GM19467 (cell line): ENCODE measurements around the gene EHBP1.
"Not testable (repeated sequence)": the region's sequence is repeated elsewhere in the genome, so short reads cannot be mapped to it uniquely, and the experiment has no call there.

ENCODE experiments used
- ATAC-seq: cut with Tn5 transposase; IDR thresholded peaks from one replicate; pipeline ENCODE4 v1.9.1; 2021; ENCODE audit warnings: mild to moderate bottlenecking, moderate library complexity; ENCODE audit not compliant: unreplicated experiment

EHBP1 gene

DNA sequence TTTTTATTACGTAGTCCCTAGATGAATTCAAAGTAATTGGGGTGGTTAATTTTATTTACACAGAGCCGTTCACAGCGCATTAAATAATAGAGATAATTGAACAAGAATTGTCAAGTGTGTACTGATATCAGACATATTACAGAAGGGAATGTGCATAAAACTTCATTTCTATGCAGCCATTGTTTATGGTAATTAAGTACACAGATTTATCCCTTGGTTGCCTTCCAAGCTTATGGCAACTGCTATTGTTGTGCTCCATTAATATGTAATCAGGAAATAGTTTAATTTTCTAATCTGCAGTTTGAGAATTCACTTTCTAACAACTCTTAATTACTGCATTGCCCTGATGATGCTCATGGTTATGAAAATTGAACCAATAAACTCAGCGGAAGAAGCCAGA, 297.8 kb downstream of the EHBP1 start:
- no peak for ATAC-seq

DNA sequence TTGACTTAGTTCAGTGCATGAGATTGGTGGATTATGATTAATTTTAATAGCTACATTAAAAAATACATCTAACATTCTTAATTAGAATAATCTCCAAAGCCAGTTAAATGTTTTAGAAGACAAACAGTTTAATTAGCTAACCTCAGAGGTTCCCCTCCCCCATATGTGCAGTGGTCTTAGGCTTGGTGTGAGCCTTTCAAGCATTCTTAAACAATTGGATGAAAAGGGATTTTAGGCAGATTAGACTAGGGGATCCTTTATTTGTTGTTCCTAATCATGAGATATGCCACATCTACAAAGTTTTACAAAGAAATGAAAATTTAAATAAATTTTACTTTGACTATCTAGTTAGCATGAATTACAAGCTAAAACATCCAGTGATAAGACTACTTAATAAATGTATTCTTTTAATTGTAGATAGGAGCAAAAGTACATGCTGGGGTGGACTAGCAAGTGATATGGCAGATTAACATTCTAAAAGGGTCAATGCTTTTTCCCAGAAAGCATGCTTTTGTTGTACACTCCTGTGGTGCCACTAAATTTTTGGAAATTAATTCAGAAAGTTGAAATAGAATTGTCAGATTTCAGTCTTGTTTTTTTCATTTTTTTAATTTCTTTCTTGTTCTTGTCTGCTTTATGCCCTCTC, 302.4 kb downstream of the EHBP1 start:
- no peak for ATAC-seq

DNA sequence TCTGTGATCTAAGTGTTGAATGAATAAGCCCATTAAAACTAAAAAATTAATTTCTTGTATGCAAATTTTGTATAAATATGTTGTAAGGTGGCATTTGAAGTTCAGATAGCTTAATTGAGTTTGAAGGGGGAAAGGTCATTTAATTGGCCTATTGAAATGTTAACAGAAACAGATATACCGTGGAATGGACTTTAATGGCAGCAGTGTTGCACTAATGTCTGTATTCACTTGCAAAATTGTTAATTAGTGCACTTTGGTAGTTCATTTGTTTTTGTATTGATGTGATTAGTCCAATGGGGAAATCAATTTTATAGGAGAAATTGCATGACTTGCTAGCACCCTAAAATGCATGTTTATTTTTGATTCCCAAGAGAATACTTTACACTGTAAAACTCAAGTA, 303.3 kb downstream of the EHBP1 start:
- ATAC-seq: no peak

DNA sequence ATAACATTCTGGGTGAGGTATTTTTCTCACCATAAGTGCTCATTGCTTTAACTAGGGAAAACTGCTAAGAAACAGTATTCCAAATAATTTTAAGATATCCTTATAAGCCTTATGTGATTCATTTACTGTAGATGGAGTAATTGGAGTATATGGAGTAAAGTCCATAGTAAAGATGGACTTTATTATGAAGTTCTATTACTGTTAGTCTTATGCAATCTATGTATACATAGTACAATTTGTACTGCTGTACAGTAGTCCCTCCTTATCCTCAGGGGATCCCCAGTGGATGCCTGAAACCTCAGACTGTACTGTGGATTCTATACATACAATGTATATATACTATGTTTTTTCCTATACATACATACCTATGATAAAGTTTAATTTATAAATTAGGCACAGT, 304.0 kb downstream of the EHBP1 start:
- no peak for ATAC-seq

DNA sequence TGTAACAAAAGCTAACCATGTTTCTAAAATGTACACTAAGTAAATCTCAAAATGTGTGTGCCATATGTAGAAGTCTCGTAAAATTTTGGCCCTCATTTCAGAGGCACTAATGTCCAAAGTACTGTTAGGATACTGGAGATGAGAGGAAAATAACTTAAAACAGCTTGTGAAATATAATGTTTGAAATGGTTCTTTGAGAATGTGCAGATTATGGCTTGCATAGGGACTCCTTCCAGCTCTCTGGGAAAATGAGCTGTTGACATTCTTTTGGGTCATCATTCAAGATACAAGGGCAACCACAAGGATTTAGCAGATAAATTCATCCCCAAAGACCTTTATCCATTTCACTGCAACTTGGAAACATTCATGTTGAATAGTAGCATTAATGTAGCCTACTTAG, 307.0 kb downstream of the EHBP1 start:
- no peak for ATAC-seq

DNA sequence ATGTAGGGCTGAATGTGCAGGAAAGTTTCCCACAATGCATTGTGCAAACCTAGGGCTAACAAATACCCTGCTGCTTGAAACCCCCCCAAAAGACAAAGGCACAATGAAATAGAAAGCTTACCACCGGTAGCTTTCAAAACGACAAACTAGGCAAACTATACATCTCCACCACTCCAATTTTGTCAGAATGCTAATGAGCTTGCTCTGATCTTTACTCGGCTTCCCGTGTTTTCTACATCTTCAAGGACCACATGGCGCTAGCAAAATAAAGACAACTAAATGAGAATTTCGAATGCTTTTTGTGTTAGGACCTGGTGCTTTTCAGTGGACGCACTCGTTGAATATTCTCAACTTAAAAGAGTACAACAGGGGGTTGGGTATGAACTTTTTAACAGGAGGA, 307.9 kb downstream of the EHBP1 start:
- ATAC-seq: no peak

DNA sequence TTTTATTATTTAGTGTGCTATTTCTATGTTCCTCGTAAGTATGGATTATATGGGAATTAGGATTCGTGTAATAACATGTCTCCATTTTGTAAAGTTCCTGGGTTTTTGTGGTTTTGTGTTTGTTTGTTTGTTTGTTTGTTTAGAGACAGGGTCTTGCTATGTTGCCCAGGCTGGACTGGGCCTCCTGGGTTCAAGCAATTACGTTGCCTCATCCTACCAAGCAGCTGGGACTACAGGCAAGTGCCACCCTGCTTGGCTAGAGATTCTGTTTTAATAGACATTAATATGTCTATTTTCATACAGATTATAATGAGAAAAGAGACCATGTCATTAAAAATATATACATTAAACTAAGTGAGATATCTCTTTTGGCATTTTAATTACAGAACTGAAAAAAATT, 309.9 kb downstream of the EHBP1 start:
- ATAC-seq: no peak

DNA sequence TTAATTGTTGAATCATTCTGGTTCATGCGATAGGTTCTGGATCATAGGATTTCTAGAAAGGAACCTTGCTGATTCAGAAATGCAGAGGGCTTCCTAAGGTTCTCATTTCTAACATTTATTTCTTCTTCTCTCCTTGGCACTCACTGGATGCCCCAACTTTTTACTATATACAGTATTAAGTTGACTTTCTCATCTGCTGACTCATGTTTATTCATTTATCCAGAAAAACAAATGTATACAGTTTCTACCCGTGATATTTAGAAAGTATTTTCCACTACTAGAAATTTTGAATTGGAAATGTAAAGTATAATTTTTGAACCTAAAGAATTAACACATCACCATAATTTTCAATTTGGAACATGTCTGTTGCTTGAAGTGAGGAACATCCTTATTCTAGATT, 312.9 kb downstream of the EHBP1 start:
- no peak for ATAC-seq

DNA sequence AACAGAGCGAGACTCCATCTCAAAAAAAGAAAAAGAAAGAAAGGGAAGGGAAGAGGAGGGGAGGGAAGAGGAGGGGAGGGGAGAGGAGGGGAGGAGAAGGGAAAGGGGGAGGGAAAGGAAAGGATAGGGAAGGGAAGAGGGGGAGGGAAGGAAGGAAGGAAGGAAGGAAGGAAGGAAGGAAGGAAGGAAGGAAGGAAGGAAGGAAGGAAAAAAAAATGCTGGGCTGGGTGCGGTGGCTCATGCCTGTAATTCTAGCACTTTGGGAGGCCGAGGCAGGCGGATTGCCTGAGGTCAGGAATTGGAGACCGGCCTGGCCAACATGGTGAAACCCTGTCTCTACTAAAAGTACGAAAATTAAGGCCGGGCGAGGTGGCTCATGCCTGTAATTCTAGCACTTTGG, 314.2 kb downstream of the EHBP1 start:
- not testable (repeated sequence) for ATAC-seq

DNA sequence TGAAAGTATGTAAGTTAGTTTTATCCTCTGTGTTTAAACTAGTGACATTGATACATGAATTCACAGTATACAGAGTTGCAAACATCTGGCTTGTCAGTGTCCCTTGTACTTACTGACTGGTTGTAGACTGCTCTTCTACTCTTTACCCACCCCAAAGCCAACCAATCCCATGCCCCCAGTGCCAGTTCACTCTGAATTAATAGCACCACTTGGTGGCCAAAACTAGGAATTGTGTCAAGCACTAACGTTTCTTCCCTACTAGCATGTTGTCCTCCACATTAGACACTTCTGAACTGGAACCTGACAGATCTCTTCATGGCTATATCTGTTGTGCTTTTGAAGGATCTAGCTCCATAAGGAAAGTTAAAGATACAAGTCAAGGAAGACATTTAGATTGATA, 317.9 kb downstream of the EHBP1 start:
- ATAC-seq: no peak

DNA sequence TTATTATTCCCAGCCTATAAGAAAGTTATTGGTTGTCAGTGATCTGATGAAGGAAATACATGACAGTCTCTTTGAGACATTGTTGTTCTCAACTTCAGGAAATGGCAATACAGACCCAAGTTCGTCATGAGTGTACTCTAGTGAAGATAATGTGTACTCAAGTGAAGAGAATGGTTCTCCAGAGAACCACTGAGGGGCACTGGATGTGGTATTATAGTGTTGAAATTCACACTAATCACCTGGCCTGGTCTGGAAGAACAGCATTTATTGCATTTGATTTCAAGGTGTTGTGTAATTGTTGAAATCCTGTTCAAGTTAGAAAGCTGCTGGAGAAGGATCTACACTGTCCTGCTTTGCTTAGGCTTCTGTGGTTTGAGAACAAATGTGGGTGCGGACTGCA, 321.7 kb downstream of the EHBP1 start:
- no peak for ATAC-seq

DNA sequence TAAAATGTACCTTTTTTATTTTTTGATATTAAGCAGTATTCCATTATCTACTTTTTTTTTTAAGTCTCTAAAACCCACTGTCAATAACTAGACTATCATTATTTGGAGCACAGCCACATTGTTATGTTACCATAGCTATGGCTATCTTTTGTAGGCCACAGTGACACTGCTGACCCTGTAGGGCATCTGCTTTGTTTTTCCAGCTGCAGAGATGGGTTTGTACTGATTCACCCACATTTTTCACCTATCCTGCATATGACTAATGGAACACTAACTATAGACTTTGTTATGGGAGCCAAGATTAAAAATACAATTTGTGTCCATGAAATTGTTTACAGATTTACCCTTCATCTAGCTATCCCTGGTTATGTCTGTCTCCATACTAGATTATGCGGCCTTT, 323.5 kb downstream of the EHBP1 start:
- ATAC-seq: no peak

DNA sequence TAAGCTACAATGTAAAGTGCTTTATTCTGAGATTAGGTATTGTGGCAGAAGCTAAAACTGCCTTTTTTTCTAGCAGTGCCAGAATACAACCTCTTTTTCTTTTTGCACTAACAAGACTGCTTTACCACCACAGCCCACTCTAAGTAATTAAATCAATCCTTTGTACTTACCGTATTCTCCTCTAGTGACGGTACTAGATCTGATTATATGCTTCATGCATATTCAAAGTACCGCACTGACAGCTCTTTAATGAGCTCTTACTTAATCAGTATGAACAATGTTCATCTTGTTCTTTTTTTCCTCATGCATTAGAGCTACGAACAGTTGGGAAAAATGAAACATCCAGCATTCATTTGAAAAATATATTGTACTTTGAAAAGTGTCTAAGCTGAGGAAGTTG, 329.0 kb downstream of the EHBP1 start:
- no peak for ATAC-seq

DNA sequence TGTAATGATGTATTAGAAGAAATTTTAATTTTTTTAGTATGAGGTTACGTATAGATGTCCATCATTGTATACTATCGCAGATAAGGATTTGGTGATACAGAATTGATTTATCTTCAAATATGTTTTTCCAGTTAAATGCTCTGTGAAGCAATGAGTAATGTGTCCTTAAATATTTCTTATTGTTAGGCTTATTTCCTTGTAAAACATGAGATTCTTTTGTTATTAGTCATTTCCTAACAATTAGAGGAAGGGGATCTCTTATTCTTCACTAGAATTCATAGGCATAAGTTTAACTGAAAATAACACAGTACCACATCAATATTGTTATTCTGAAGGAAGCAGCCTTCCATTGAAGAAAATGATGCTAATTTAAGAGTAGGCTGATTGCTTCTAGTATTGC, 329.7 kb downstream of the EHBP1 start:
- no peak for ATAC-seq

DNA sequence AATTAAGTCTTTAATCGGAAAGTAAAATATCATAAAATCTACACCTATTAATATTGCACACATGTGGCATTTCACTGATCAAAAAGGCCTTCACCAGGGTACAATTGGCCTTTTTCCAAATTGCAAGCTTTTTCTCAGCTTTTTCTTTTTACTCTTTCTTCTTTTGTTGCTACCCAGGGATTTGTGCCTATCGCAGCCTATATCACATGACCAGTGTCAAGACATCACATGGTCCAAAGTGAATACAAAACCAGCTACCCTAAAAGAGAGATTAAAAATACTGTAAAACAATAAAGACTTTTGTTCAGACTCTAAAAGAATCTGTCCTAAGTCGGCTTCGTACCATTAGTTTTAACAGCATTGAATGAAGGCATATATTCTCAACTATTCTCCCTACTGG, 330.1 kb downstream of the EHBP1 start:
- no peak for ATAC-seq

DNA sequence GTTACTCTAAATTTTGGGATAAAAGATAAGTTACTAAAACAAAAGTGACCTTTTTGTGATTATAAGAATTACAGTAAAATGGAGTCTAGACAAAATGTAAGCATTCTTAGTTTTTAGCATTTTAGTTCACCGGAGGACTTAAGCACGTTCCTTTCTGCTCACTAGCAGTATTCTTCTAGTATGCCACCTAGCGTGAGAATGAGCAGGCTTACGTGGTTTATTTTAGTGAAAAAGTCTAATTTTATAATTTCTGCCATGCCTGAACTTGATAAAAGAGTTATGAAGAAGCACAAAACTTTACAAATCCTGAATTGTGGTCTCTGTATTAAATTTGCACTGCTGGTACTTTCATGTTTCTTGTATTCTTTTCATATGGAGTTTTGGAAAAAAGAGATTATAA, 332.5 kb downstream of the EHBP1 start:
- no peak for ATAC-seq

DNA sequence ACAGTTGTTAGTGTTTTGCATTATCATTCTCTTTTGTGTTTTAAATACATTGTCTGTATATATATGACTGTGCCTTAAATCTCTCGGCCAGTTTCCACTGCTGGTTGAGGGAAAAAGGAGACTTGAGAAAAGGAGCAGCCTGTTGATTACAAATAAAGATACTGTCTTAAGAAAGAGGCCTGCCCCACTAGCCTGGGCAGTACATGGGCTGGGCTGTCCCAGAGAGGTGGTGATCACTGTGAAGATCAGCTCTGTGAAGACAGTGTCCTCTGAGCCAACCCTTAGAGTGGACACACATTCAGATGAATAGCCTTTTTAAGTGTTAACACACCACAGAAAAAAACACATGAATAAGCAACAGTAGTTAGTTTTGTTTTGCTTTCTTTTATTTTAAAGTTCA, 335.1 kb downstream of the EHBP1 start:
- no peak for ATAC-seq

DNA sequence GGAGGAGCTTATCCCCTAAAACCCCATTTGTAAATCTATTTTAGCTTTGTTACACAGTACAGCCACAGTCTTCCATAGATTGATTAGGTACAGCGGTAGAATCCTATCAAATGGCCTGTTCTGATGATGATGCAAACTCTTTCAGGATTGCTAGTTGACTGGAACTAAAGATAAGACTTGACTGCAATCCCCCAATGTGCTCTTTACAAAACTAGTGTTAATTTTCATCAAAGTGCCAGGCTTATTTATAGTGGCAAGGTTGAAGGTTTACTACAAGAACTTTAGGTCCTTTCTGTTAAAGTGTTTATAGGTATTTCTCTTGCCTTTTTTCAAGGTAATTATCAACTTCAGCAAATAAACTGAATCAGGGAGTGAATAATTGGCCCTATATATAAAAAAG, 336.1 kb downstream of the EHBP1 start:
- ATAC-seq: no peak

DNA sequence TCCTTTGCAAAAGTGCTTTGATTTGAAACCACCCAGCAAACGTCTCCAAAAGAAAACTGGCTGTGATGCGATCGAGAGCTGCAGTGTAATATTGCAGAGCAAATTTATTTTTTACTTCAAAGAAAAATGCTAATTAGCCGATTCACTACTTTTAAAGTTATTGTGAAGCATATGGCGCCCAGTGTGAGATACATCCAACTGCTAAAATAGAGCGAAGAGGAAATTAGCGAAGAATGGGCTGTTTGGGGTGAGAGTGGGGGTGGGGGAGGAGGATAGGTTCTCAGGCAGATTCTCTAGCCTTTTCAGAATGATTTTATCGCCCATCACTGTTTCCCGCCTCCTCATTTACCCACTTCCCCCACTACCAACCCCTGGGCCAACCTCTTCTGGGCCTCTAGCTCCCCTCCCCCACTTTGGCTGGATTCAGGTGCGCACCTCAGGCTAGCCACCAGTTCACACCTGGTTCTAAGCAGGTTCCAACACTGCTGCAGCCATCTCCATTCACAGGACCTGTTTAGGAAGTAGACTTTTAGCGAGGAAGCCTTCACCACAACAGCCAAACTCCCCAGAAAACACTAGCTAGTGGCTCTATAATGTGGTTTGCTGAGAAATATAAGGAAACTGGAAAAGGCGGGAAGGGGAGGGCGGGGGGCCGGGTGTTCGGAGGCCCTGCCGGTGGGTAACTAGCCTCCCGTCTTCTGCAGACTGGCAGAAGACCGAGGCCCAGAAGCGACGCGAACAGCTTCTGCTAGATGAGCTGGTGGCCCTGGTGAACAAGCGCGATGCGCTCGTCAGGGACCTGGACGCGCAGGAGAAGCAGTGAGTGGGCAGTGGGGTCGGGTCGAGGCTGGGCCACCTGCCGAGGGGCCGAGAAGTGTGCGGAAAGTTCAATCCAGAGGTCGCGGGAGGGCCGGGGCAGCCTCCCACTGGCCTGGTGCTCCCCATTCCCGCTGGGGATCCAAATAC, 339.1 kb downstream of the EHBP1 start:
- no peak for ATAC-seq

DNA sequence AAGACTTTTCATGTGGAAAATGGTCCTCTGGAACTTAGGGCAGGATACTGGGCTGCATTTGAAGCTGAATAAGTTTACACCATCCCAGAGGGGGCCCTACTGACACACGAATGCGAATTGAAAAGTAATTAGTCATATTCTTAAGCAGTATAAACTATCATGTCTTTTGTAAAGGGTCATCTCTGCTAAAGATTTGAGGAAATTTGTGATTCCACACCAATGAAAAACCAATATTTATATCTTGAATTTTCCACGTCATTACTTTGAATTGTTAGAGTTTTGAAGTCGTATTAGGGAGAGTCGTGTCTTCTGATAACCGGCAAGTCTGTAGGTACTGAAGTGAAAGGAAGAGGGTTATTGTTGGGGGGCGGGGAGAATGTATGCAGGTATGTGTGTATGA, 341.0 kb downstream of the EHBP1 start:
- ATAC-seq: no peak

DNA sequence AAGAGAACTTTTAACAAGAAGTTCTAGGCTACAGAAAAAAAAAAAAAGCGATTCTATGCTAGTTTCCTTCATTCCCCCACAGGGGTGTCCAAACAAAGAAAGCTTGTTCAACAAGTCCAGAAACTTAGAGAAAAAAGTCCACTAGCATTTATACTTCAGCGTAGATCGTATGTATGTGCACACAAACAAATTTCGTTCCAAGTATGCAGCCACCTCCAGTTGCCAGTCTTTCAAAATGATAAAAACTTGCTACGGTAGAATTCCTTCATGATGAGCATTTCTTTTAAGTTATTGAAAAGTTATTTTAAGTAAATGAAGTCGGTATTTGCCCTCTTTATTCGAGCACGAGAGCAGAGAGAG, 341.4 kb downstream of the EHBP1 start:
- no peak for ATAC-seq
